Activated CD8-positive, alpha-beta T cell treated with anti-CD3 and anti-CD28 coated beads, Interleukin-2, amount 10 ng/mL, durations not matched to agents 7 days and 5 days (primary cell): ENCODE results near the gene PHF23. TPM values are rescaled to one million over a fixed set of nuclear protein-coding genes. Genes with fewer than 3 reads are reported as not detected.
A peak's percentile ranks its signal among the peaks of the same experiment; 100 is the strongest.

Source experiments
- ATAC-seq: fragments of 150-1000 bp; cut with Tn5 transposase; one replicate; pipeline ENCODE4 v1.10.0; 2021; ENCODE audit warnings: moderate library complexity
- CTCF ChIA-PET: fragments of 350-600 bp; sonication (Branson Sonifier 250); formaldehyde crosslinking; loops from one replicate; lab custom pipeline; 2021; ENCODE audit warnings: antibody characterized with exemption; lab: Charles Lee
- POLR2A ChIA-PET: fragments of 350-600 bp; sonication (Branson Sonifier 250); formaldehyde crosslinking; loops from one replicate; lab custom pipeline; 2021; ENCODE audit warnings: antibody characterized with exemption; lab: Charles Lee
- DNase-seq: peaks from one replicate; pipeline ENCODE4 v3.0.0-alpha.2; 2020
- H3K27ac Mint-ChIP-seq: one replicate; pipeline ENCODE4 v1.8.0; 2021; ENCODE audit warnings: mild to moderate bottlenecking, mixed read lengths
- H3K27me3 Mint-ChIP-seq: one replicate; pipeline ENCODE4 v1.8.0; 2021; ENCODE audit warnings: low read depth, mixed read lengths
- H3K36me3 Mint-ChIP-seq: one replicate; pipeline ENCODE4 v1.8.0; 2021; ENCODE audit warnings: low read depth, mixed read lengths
- H3K4me1 Mint-ChIP-seq: one replicate; pipeline ENCODE4 v1.8.0; 2021; ENCODE audit warnings: low read depth, mixed read lengths
- H3K4me3 Mint-ChIP-seq: one replicate; pipeline ENCODE4 v1.8.0; 2021; ENCODE audit warnings: mild to moderate bottlenecking, mixed read lengths
- H3K9me3 Mint-ChIP-seq: one replicate; pipeline ENCODE4 v1.8.0; 2022; ENCODE audit warnings: mixed read lengths; ENCODE audit not compliant: insufficient read depth
- total RNA-seq, 2 experiments: library from RNA; stranded (reverse); gene quantifications; one replicate each; pipeline ENCODE4 v1.2.3, GENCODE V29; 2021

Gene PHF23
- total RNA-seq, 2 experiments from 2014 or later, result 53.6 to 57.9 TPM

DNA sequence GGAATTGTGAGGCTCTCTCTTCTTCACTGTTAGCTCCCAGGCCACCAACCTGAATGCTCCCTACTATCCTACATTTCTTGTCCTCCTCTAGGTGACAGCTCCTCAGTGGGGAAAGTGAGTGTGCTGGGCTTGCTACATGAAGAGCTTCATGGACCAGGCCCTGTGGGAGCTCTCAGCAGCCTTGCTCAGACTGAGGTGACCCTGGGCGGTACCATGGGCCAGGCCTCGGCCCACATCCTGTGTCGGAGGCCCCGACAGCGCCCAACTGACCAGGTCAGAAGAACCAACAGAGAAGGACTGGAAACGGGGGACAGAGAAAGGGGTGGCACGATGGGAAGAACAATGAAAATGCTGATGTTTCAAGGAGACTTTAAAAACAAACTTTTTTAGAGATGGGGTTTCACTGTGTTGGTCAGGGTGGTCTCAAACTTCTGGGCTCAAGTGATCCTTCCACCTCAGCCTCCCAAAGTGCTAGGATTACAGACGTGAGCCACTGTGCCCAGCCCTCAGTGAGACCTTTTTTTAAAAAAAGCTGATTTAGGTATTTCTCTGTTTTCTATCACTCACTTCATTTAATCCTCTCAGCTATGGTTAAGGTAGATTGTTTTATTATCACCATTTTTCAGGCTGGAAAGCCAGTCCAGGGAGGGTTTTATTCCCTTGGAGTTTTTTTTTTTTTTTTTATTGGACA lies 17.7 kb upstream of the PHF23 start:
- no peaks in the 10 kb centered on the region for H3K9me3 Mint-ChIP-seq
- peaks cover 3% of the 10 kb centered on the region for H3K27me3 Mint-ChIP-seq
- peaks cover 35% of the 10 kb centered on the region for H3K36me3 Mint-ChIP-seq
- H3K4me1 Mint-ChIP-seq, result peaks cover 35% of the 10 kb centered on the region
- ATAC-seq, result no peak
- ChIA-PET POLR2A (interaction anchor here (1.0 kb wide), 1 partner anchor 15 kb away, joined by 3 read pairs; the partner anchor contains the start of gene GABARAP), CTCF (interaction anchor here (0.7 to 1.6 kb wide), 4 partner anchors 24 to 211 kb away, joined by 3 to 5 read pairs (median 3); partner anchors contain the start of gene SLC2A4)
- DNase-seq, result no peak
- no peak overlapping the region for H3K4me3 Mint-ChIP-seq
- peak overlapping the region; percentile 25 for H3K27ac Mint-ChIP-seq

DNA sequence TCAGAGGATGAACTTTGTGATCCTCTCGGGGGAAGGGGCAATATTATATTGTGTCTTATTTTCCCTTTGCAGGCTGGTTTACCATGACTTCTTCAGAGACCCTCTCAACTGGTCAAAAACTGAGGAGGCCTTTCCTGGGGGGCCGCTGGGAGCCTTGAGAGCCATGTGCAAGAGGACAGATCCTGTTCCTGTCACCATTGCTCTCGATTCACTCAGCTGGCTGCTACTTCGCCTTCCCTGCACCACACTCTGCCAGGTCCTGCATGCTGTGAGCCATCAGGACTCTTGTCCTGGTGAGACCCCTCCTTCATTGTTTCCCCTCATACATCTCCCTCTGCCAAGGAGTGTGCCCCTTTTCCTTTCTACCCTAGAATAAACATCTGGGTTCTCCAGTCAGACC lies 15.3 kb upstream of the PHF23 start:
- POLR2A ChIA-PET, result interaction anchor here (1.0 kb wide), 1 partner anchor 10 kb away, joined by 3 read pairs; no protein-coding TSS in a partner anchor
- DNase-seq (no peak), ATAC-seq (no peak)
- Mint-ChIP-seq H3K4me1 (peaks cover 38% of the 10 kb centered on the region), H3K27me3 (no peaks in the 10 kb centered on the region), H3K36me3 (peaks cover 42% of the 10 kb centered on the region), H3K9me3 (no peaks in the 10 kb centered on the region), H3K27ac (peak overlapping the region; percentile 16), H3K4me3 (no peak overlapping the region)
- CTCF ChIA-PET, result interaction anchor here (1.0 kb wide), 2 partner anchors 12 to 16 kb away, joined by 3 read pairs; partner anchors contain the start of gene GABARAP

DNA sequence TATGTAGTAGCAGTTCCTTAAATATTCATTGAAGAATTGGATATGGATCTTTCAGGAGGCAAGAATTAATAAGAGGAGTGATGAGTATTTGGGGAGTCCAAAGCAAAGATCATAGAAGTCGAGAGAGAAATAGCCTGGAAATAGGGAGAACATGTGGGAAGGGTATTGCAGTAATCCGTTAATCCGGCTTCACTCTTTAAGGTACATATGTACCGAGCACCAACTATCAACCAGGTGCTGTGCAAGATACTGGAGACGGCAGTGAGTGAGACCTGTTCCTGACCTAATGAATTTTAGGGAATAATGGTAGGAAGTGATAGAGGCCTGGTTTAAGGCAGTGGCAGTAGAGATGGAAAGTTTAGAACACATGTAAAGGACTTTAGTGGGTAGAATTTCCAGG lies 13.8 kb upstream of the PHF23 start:
- Mint-ChIP-seq H3K27me3 (no peaks in the 10 kb centered on the region), H3K9me3 (no peaks in the 10 kb centered on the region), H3K36me3 (peaks cover 39% of the 10 kb centered on the region), H3K27ac (peak overlapping the region; percentile 100), H3K4me3 (peak overlapping the region; percentile 83), H3K4me1 (peaks cover 49% of the 10 kb centered on the region)
- POLR2A ChIA-PET, result no interaction called here
- CTCF ChIA-PET, result no interaction called here
- DNase-seq (no peak), ATAC-seq (no peak)

DNA sequence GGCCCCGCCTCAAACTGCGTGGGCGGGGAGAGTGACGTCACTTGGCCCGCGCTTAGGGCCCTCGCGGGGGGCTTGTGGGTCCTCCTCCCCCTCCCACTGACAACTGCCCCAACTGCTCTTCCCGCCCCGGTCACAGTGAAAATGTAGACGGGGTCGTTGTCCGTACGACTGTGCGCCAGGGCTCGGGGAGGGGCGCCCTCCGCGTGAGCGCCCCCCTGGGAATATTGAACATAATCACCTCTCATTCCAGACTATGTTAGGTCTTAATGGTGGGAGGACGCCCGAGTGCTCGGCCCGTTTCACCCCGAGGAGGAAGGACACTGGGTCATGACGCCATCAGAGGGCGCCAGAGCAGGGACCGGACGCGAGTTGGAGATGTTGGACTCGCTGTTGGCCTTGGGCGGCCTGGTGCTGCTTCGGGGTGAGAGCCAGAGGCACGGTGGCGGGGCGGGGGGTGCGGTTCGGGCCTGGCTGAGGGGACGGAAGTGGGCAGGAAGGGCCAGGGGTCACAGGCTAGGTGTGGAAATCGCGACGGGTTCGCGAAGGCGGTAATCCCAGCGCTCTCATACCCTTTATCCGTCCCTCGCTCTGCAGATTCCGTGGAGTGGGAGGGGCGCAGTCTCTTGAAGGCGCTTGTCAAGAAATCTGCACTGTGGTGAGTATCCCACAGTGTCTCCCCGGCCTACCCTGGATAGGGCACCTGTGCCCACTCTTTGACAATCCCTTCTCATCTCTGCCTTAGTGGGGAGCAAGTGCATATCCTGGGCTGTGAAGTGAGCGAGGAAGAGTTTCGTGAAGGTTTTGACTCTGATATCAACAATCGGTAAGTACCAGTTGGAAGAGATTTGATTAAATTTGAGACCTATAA lies 13.2 kb upstream of the PHF23 start, which contains the start of gene ELP5:
TSS of gene ELP5 (plus strand) at position 40 of the 868 bp plus-strand sequence. CDS start at position 376, 336 bp downstream.
- DNase-seq (peak; percentile 94), ATAC-seq (peak; percentile 76)
- Mint-ChIP-seq H3K4me1 (peaks cover 49% of the 10 kb centered on the region), H3K36me3 (peaks cover 39% of the 10 kb centered on the region), H3K27ac (peak within 1 kb of the TSS; percentile 100), H3K9me3 (no peaks in the 10 kb centered on the region), H3K4me3 (peak within 1 kb of the TSS; percentile 83), H3K27me3 (no peaks in the 10 kb centered on the region)
- ChIA-PET POLR2A (interaction anchor here (1.0 to 2.0 kb wide), 2 partner anchors 10 to 32 kb away, joined by 6 to 15 read pairs; partner anchors contain the start of genes ACADVL, DLG4 and GABARAP), CTCF (no interaction called here)

DNA sequence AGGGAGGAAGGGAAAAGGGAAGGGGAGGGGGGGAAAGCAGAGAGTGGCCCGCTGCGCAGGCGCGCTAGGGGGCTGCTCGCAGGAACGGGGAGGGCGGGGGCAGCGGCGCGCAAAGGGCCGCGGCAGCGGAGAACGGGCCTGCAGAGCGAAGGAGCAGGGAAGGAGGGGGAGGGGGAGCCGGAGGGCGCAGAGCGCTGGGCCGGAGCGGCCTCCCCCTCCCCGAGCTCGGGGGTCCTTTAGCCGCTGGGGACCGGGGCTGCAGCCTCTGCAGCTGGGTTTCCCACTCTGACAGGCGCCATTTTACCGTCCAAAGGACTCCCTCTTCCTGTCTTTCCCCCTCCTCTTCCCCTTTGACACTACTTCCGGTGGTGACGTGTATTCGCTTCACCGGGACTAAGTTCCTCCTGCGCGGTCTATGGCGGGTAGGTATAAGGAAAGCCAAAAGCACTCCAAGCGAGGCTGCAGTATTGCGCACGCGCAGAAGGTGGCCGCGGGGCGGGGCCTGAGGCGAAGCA lies 12.5 kb upstream of the PHF23 start, which contains the start of gene CTDNEP1:
TSS of gene CTDNEP1 (minus strand) at position 74 of the 515 bp plus-strand sequence. CDS start 438 bp downstream, outside the sequence.
- H3K4me3 Mint-ChIP-seq, result peak within 1 kb of the TSS; percentile 83
- ChIA-PET POLR2A (interaction anchor here (0.7 to 2.0 kb wide), 4 partner anchors 9 to 183 kb away, joined by 3 to 15 read pairs (median 4); partner anchors contain the start of genes ACADVL, DLG4, DVL2 and GABARAP), CTCF (interaction anchor here (0.6 to 1.6 kb wide), 3 partner anchors 9 to 85 kb away, joined by 3 to 8 read pairs (median 4); partner anchors contain the start of gene GABARAP)
- H3K4me1 Mint-ChIP-seq, result peaks cover 52% of the 10 kb centered on the region
- DNase-seq (peak; percentile 99), ATAC-seq (peak; percentile 93)
- no peaks in the 10 kb centered on the region for H3K27me3 Mint-ChIP-seq
- no peaks in the 10 kb centered on the region for H3K9me3 Mint-ChIP-seq
- H3K36me3 Mint-ChIP-seq, result peaks cover 41% of the 10 kb centered on the region
- H3K27ac Mint-ChIP-seq, result peak within 1 kb of the TSS; percentile 100

DNA sequence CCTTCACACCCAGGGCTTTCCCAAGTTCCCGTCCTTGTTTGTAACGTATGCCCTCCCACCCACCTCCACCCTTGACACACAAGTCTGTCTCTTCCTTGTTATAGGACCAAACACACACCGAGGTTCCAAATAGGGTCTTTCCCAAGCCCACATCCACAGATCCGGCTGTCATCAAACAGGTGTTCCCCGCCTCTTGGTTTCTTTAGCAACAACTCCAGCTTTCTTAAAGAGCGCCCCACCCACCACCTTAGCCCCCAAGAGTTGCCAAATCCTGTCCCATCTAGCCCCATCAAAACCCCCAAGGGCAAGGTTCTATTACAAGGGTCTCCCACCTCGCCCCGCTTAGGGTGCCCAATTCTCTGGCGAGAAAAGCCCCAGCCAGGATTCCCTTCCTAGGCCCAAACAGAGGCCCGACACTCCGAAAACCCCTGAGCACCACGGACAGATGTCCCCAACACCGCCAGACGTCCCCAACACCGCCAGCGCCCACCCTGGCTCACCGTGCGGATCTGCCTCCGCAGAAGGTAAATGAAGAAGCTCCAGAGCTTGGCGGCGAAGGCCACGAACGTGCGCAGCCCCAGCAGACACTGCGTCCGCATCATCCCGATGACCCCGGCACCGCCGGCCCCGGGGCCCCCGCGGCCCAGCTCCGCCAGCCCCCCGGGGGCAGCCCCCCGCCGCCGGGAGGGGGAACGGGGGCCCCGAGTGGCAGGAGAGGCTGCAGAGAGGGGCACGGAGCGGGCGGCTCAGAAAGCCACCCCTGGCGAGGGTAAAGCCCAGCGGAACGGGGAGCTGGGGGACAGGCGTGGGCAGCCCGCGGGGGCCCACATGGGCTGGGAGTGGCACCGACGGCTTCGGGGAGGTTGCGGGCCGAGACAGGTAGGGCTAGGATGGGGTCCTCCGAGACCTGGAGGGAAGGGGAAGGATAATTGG lies 11.7 kb upstream of the PHF23 start:
- peak overlapping the region; percentile 83 for H3K4me3 Mint-ChIP-seq
- peaks cover 44% of the 10 kb centered on the region for H3K36me3 Mint-ChIP-seq
- peak overlapping the region; percentile 100 for H3K27ac Mint-ChIP-seq
- POLR2A ChIA-PET, result interaction anchor here (0.7 to 2.0 kb wide), 5 partner anchors 9 to 184 kb away, joined by 3 to 15 read pairs (median 3); partner anchors contain the start of genes ACADVL, DLG4, DVL2 and GABARAP
- H3K27me3 Mint-ChIP-seq, result no peaks in the 10 kb centered on the region
- no peaks in the 10 kb centered on the region for H3K9me3 Mint-ChIP-seq
- peak; percentile 42 for DNase-seq
- peaks cover 50% of the 10 kb centered on the region for H3K4me1 Mint-ChIP-seq
- peak; percentile 4 for ATAC-seq
- CTCF ChIA-PET, result interaction anchor here (0.6 to 1.6 kb wide), 6 partner anchors 8 to 86 kb away, joined by 3 to 8 read pairs (median 4); partner anchors contain the start of genes GABARAP and PHF23

DNA sequence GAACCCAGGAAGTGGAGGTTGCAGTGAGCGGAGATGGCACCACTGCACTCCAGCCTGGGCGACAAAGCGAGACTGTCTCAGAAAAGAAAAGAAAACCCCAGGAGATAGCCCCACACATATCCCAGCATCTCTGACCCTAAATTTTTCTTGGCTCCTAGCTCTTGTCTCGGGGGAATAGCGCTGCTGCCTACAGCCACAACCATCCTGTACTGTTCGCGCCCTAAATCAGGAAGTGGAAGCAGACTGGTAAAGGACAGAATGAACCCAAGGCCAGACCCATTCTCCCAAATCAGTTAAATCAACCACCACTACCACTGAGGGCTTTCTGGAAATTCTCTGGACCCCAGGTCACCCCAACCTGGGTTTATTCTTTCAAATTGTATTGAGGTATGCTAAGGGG lies 10.6 kb upstream of the PHF23 start:
- DNase-seq (no peak), ATAC-seq (no peak)
- Mint-ChIP-seq H3K36me3 (peaks cover 45% of the 10 kb centered on the region), H3K27ac (peak overlapping the region; percentile 90), H3K4me3 (peak overlapping the region; percentile 83), H3K9me3 (no peaks in the 10 kb centered on the region), H3K27me3 (no peaks in the 10 kb centered on the region), H3K4me1 (peaks cover 50% of the 10 kb centered on the region)
- POLR2A ChIA-PET, result interaction anchor here (0.7 kb wide), 1 partner anchor 134 kb away, joined by 3 read pairs; no protein-coding TSS in a partner anchor
- CTCF ChIA-PET, result interaction anchor here (1.0 to 1.2 kb wide), 2 partner anchors 10 to 46 kb away, joined by 3 to 6 read pairs; partner anchors contain the start of gene PHF23

DNA sequence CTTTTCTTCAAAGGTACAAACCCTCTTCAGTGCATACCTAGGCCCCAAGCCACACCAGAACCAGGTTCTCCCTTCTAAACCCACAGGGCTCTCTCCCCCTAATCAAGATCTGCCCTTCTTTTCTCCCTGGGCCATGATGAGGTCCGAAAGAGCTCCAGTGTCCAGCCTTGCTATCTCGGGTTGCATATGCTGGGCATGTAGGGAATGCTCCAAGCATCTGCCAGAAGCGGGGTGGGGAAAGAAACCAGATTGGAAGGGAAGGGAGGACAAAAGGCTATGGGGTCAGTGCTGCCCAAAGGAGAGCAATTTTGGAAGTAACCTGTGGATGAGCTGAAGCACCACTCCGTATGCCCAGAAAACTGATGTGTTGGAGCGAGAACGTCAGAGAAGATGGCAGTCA lies 10.0 kb upstream of the PHF23 start:
- H3K4me3 Mint-ChIP-seq, result peak overlapping the region; percentile 83
- ChIA-PET POLR2A (interaction anchor here (0.7 kb wide), 1 partner anchor 135 kb away, joined by 3 read pairs; no protein-coding TSS in a partner anchor), CTCF (no interaction called here)
- peak overlapping the region; percentile 47 for H3K27ac Mint-ChIP-seq
- DNase-seq (no peak), ATAC-seq (no peak)
- H3K27me3 Mint-ChIP-seq, result no peaks in the 10 kb centered on the region
- H3K4me1 Mint-ChIP-seq, result peaks cover 44% of the 10 kb centered on the region
- peaks cover 46% of the 10 kb centered on the region for H3K36me3 Mint-ChIP-seq
- H3K9me3 Mint-ChIP-seq, result no peaks in the 10 kb centered on the region

DNA sequence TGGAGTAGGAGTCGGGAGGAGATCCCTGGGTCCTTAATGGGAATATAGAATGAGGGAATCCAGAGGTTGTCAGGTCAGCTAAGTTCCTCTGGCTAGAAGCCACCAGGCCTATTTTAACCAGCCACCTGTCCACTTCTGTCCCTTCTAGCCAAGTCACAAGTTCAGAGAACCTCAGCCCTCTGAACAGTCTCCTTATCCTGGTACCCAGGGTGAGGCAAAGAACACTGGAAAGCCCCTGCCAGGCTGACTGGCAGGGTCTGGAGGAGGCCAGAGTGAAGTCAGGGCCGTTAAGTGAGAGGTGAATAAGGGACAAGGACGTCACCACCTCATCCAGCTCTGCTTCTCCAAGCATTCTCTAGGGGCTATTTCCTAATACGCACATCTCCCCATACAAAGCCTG lies 9.5 kb upstream of the PHF23 start:
- H3K27ac Mint-ChIP-seq, result no peak overlapping the region
- CTCF ChIA-PET, result no interaction called here
- H3K4me3 Mint-ChIP-seq, result no peak overlapping the region
- DNase-seq, result no peak
- peaks cover 40% of the 10 kb centered on the region for H3K4me1 Mint-ChIP-seq
- no peak for ATAC-seq
- H3K9me3 Mint-ChIP-seq, result no peaks in the 10 kb centered on the region
- H3K27me3 Mint-ChIP-seq, result no peaks in the 10 kb centered on the region
- POLR2A ChIA-PET, result interaction anchor here (0.5 kb wide), 1 partner anchor 303 kb away, joined by 3 read pairs; no protein-coding TSS in a partner anchor
- H3K36me3 Mint-ChIP-seq, result peaks cover 45% of the 10 kb centered on the region

DNA sequence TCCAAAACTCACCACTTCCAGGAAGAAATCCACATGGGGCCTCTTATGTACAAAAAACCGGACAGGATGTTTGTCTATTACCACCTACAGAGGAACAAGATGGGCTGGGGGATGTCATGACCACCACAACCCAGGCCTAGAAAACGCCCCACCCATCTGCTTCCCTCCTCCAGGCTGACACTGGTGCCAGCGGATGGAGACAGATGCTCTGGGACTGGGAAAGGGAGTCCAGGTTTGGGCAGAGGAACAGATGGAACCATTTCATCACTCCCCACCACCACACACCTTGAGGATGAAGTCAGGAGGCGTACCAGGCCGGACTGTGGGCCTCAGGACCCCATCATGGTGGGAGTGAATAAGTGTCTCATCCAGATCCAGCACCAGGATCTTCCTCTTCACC lies 7.5 kb upstream of the PHF23 start:
- H3K36me3 Mint-ChIP-seq, result peaks cover 53% of the 10 kb centered on the region
- ChIA-PET POLR2A (no interaction called here), CTCF (no interaction called here)
- H3K27ac Mint-ChIP-seq, result peak overlapping the region; percentile 61
- no peaks in the 10 kb centered on the region for H3K27me3 Mint-ChIP-seq
- H3K9me3 Mint-ChIP-seq, result no peaks in the 10 kb centered on the region
- H3K4me1 Mint-ChIP-seq, result peaks cover 41% of the 10 kb centered on the region
- H3K4me3 Mint-ChIP-seq, result no peak overlapping the region
- DNase-seq (no peak), ATAC-seq (no peak)
